ENCODE data around the gene INPP4B.
A peak's percentile ranks its signal among the peaks of the same experiment; 100 is the strongest.

INPP4B gene

GRCh38 chr4:142856576-142856975 is 10.5 kb upstream of the INPP4B start:
- H3K4me3 ChIP-seq (ENCODE audit: low read length), result no peak overlapping the region
- H3K4me1 ChIP-seq (ENCODE audit: control insufficient read depth, low read depth, low read length), result no peaks in the 10 kb centered on the region
- no peaks in the 10 kb centered on the region for H3K9me3 ChIP-seq (ENCODE audit: control insufficient read depth, low read depth, low read length)
- no peaks in the 10 kb centered on the region for H3K36me3 ChIP-seq (ENCODE audit: control insufficient read depth, low read depth, low read length)
- no peak overlapping the region for H3K9ac ChIP-seq (ENCODE audit: low read length)
- H3K27me3 ChIP-seq (ENCODE audit: control insufficient read depth, insufficient read depth, low read length), result no peaks in the 10 kb centered on the region
- no peak overlapping the region for H3K27ac ChIP-seq (ENCODE audit: low read length)

DNA sequence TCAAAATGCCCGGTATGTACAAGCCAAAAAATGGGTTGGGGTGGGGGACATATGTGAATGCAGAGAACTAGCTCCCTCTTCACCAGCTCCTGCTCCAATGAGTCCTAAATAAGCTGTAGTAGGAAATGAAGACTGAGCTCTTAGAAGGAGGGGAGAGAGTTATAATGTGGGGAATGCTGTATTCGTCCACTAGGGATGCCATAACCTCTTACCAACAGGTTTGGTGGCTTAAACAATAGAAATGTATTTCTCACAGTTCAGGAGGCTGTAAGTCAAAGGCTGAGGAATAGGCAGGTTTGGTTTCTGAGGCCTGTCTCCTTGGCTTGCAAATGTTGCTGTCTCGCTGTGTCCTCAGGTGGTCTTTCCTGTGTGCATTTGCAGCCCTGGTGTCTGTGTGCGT is 4.4 kb upstream of the INPP4B start:
- H3K4me3 ChIP-seq (ENCODE audit: low read length), result no peak overlapping the region
- H3K4me1 ChIP-seq (ENCODE audit: control insufficient read depth, low read depth, low read length), result peaks cover 3% of the 10 kb centered on the region
- H3K27me3 ChIP-seq (ENCODE audit: control insufficient read depth, insufficient read depth, low read length), result peaks cover 28% of the 10 kb centered on the region
- no peaks in the 10 kb centered on the region for H3K36me3 ChIP-seq (ENCODE audit: control insufficient read depth, low read depth, low read length)
- H3K9ac ChIP-seq (ENCODE audit: low read length), result no peak overlapping the region
- H3K9me3 ChIP-seq (ENCODE audit: control insufficient read depth, low read depth, low read length), result no peaks in the 10 kb centered on the region
- H3K27ac ChIP-seq (ENCODE audit: low read length), result no peak overlapping the region

- Histone ChIP-seq H3K9ac (ENCODE audit: low read length) (no peak overlapping the region), H3K27ac (ENCODE audit: low read length) (no peak overlapping the region), H3K36me3 (ENCODE audit: control insufficient read depth, low read depth, low read length) (no peaks in the 10 kb centered on the region), H3K9me3 (ENCODE audit: control insufficient read depth, low read depth, low read length) (no peaks in the 10 kb centered on the region), H3K27me3 (ENCODE audit: control insufficient read depth, insufficient read depth, low read length) (peaks cover 50% of the 10 kb centered on the region), H3K4me1 (ENCODE audit: control insufficient read depth, low read depth, low read length) (peaks cover 3% of the 10 kb centered on the region), H3K4me3 (ENCODE audit: low read length) (peak overlapping the region; percentile 74)
Observed at GRCh38 chr4:142846729-142847596, 862 bp upstream of the INPP4B start.

DNA sequence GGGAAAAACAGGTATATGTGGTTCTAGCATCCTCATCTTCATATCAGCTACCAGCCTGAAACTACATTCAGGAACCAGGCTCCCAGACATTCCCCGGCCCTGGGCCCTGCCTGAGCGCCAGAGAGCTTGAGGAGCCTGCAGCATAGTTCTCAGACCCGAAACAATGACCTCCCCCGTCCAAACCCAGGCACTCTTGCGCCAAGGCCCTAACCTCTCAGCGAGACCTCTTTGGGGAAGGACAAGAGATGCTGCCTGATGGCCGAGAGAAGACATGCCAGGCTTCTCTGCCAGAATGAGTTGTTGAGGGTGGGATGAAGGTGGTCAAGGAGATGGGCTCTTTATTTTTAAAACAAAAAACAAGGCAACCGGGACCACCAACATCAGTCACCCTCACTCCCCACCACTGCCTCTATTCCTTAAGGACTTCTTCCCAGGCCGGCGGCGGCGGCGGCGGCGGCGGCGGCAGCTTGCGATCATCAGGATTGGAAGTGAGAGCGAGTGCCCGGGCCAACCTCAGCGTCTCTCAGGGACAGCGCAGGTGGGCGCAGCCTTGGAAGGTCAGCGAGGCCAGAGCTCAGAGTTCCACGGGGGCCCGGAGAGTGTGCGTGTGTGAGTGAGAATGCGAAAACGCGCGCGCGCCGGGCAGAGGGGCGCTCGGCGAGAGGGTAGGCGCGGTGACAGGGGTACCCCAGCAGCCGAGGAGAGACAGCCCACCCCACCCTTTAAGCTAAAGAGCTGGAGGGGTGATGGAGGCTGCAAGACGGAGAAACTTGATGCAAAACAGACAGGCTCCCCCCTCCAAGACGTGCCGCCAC is 601 bp downstream of the INPP4B start:
- H3K9ac ChIP-seq (ENCODE audit: low read length), result no peak overlapping the region
- peaks cover 3% of the 10 kb centered on the region for H3K4me1 ChIP-seq (ENCODE audit: control insufficient read depth, low read depth, low read length)
- no peaks in the 10 kb centered on the region for H3K36me3 ChIP-seq (ENCODE audit: control insufficient read depth, low read depth, low read length)
- no peak overlapping the region for H3K27ac ChIP-seq (ENCODE audit: low read length)
- H3K9me3 ChIP-seq (ENCODE audit: control insufficient read depth, low read depth, low read length), result no peaks in the 10 kb centered on the region
- peak overlapping the region; percentile 74 for H3K4me3 ChIP-seq (ENCODE audit: low read length)
- H3K27me3 ChIP-seq (ENCODE audit: control insufficient read depth, insufficient read depth, low read length), result peaks cover 50% of the 10 kb centered on the region

GRCh38 chr4:142844782-142845181 is 1.3 kb downstream of the INPP4B start:
- H3K27ac ChIP-seq (ENCODE audit: low read length), result no peak overlapping the region
- H3K27me3 ChIP-seq (ENCODE audit: control insufficient read depth, insufficient read depth, low read length), result peaks cover 50% of the 10 kb centered on the region
- H3K4me3 ChIP-seq (ENCODE audit: low read length), result no peak overlapping the region
- H3K4me1 ChIP-seq (ENCODE audit: control insufficient read depth, low read depth, low read length), result peaks cover 3% of the 10 kb centered on the region
- H3K36me3 ChIP-seq (ENCODE audit: control insufficient read depth, low read depth, low read length), result no peaks in the 10 kb centered on the region
- H3K9me3 ChIP-seq (ENCODE audit: control insufficient read depth, low read depth, low read length), result no peaks in the 10 kb centered on the region
- no peak overlapping the region for H3K9ac ChIP-seq (ENCODE audit: low read length)

GRCh38 chr4:142840516-142841123 is 5.5 kb downstream of the INPP4B start:
- H3K4me1 ChIP-seq (ENCODE audit: control insufficient read depth, low read depth, low read length), result no peaks in the 10 kb centered on the region

DNA sequence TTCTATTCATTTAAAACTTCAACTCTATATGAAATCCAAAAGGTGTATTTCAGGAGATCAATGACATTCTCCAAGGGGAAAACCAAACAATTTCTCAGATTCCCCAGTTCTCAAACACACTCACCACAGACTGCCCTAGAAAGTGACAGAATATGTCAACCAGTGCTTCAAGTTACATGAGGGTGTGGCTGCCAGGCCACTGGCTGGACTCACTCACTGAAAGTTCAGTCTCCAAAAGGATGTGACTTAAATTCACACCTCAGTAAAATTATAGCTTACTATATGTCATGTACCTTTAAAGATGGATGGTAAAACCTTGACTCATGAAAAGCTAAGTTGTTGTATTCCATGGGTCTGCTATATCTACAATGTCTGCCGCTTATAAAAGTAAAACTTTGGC is 7.3 kb downstream of the INPP4B start:
- Histone ChIP-seq H3K4me1 (ENCODE audit: control insufficient read depth, low read depth, low read length) (no peaks in the 10 kb centered on the region), H3K36me3 (ENCODE audit: control insufficient read depth, low read depth, low read length) (no peaks in the 10 kb centered on the region), H3K4me3 (ENCODE audit: low read length) (no peak overlapping the region), H3K27me3 (ENCODE audit: control insufficient read depth, insufficient read depth, low read length) (peaks cover 4% of the 10 kb centered on the region), H3K9me3 (ENCODE audit: control insufficient read depth, low read depth, low read length) (no peaks in the 10 kb centered on the region), H3K9ac (ENCODE audit: low read length) (no peak overlapping the region), H3K27ac (ENCODE audit: low read length) (no peak overlapping the region)

More at GRCh38 chr4:142840516-142841123, 5.5 kb downstream of the INPP4B start:
- Histone ChIP-seq H3K27me3 (ENCODE audit: control insufficient read depth, insufficient read depth, low read length) (peaks cover 23% of the 10 kb centered on the region), H3K9me3 (ENCODE audit: control insufficient read depth, low read depth, low read length) (no peaks in the 10 kb centered on the region), H3K4me3 (ENCODE audit: low read length) (no peak overlapping the region), H3K27ac (ENCODE audit: low read length) (no peak overlapping the region), H3K9ac (ENCODE audit: low read length) (no peak overlapping the region), H3K36me3 (ENCODE audit: control insufficient read depth, low read depth, low read length) (no peaks in the 10 kb centered on the region)

DNA sequence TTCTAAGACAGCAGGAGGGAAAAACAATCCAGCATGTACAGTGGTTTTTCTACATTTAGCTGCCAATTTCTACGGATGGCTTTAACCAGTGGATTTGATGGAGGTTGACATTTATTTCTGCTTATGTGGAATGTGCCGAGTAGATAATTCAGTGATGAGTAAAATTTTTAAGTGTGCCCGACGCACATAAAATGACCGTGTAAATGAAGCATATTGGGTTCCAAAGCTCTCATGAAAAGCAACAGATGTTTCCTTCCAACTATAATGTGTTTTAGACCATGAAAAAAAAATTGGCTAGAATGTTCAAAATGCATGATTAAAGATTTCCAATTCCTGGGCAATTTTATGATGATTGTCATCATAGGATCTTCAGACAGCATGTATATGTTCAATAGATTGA is 14.1 kb downstream of the INPP4B start:
- Histone ChIP-seq H3K36me3 (ENCODE audit: control insufficient read depth, low read depth, low read length) (no peaks in the 10 kb centered on the region), H3K4me3 (ENCODE audit: low read length) (no peak overlapping the region), H3K9ac (ENCODE audit: low read length) (no peak overlapping the region), H3K4me1 (ENCODE audit: control insufficient read depth, low read depth, low read length) (peaks cover 6% of the 10 kb centered on the region), H3K27me3 (ENCODE audit: control insufficient read depth, insufficient read depth, low read length) (no peaks in the 10 kb centered on the region), H3K27ac (ENCODE audit: low read length) (no peak overlapping the region), H3K9me3 (ENCODE audit: control insufficient read depth, low read depth, low read length) (no peaks in the 10 kb centered on the region)

DNA sequence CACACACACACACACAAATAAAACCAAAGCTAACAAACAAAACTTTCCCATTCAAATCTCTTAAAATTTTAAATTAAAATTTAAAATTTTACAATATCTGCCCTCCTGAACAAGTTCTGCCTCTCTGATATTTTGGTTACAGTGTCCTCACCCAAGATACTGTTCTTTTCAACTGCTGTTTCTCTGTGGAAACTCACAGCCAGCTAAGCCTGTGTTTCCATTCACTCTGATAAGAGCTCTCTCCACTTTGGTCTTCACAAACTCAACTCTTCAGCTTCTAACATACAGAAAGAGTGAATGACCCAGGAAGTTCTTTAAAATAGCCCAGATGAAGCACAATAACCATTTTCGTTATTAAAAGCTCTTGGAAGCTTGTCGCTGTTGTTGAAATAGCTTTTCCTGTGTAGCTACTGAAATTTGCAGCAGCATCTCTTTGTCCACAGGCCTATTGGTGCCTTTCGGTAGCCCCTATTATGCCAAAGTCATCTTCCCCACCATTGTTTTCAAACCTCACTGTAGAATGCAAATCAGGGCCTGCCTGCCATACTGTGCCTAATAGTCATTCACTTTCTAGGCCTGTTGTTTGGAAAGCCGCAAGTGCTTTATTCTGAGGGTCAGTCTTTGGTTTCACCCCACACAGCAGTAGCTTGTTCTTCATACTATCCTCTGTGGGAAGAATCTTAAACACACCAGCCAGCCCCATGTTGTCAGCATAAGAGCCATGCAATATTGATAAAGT is 19.4 kb downstream of the INPP4B start:
- no peak overlapping the region for H3K4me3 ChIP-seq (ENCODE audit: low read length)
- no peaks in the 10 kb centered on the region for H3K4me1 ChIP-seq (ENCODE audit: control insufficient read depth, low read depth, low read length)
- H3K27me3 ChIP-seq (ENCODE audit: control insufficient read depth, insufficient read depth, low read length), result no peaks in the 10 kb centered on the region
- no peak overlapping the region for H3K9ac ChIP-seq (ENCODE audit: low read length)
- no peaks in the 10 kb centered on the region for H3K36me3 ChIP-seq (ENCODE audit: control insufficient read depth, low read depth, low read length)
- H3K27ac ChIP-seq (ENCODE audit: low read length), result no peak overlapping the region
- H3K9me3 ChIP-seq (ENCODE audit: control insufficient read depth, low read depth, low read length), result no peaks in the 10 kb centered on the region

DNA sequence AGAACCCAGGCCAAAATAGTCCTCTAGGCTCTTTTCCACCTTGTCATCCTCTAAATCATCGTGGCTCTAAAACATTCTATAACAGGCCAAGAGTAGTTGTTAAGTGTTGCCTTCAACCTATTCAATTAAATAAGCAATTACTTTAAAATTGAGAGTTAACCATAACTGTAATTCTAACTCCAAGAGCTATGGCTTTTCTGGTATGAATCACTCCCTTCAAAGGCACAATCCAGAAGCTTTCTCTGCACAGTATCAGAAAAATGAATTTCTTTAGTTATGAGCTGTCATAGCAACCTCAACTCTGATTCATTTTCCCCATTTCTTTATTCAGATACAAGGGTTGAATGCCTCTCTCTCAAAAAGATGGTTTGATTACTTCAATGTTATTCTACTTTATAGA is 21.7 kb downstream of the INPP4B start:
- no peaks in the 10 kb centered on the region for H3K4me1 ChIP-seq (ENCODE audit: control insufficient read depth, low read depth, low read length)
- no peak overlapping the region for H3K27ac ChIP-seq (ENCODE audit: low read length)
- H3K4me3 ChIP-seq (ENCODE audit: low read length), result no peak overlapping the region
- H3K27me3 ChIP-seq (ENCODE audit: control insufficient read depth, insufficient read depth, low read length), result no peaks in the 10 kb centered on the region
- no peaks in the 10 kb centered on the region for H3K36me3 ChIP-seq (ENCODE audit: control insufficient read depth, low read depth, low read length)
- H3K9ac ChIP-seq (ENCODE audit: low read length), result no peak overlapping the region
- no peaks in the 10 kb centered on the region for H3K9me3 ChIP-seq (ENCODE audit: control insufficient read depth, low read depth, low read length)

GRCh38 chr4:142823796-142824195 is 22.3 kb downstream of the INPP4B start:
- Histone ChIP-seq H3K36me3 (ENCODE audit: control insufficient read depth, low read depth, low read length) (no peaks in the 10 kb centered on the region), H3K4me1 (ENCODE audit: control insufficient read depth, low read depth, low read length) (no peaks in the 10 kb centered on the region), H3K27me3 (ENCODE audit: control insufficient read depth, insufficient read depth, low read length) (no peaks in the 10 kb centered on the region), H3K9ac (ENCODE audit: low read length) (no peak overlapping the region), H3K27ac (ENCODE audit: low read length) (no peak overlapping the region), H3K9me3 (ENCODE audit: control insufficient read depth, low read depth, low read length) (no peaks in the 10 kb centered on the region), H3K4me3 (ENCODE audit: low read length) (no peak overlapping the region)

Measured in iPS-18a (cell line).